ENCODE data around the gene CLEC3B.
"Not testable (repeated sequence)": the region's sequence is repeated elsewhere in the genome, so short reads cannot be mapped to it uniquely, and the experiment has no call there.

CLEC3B gene

DNA sequence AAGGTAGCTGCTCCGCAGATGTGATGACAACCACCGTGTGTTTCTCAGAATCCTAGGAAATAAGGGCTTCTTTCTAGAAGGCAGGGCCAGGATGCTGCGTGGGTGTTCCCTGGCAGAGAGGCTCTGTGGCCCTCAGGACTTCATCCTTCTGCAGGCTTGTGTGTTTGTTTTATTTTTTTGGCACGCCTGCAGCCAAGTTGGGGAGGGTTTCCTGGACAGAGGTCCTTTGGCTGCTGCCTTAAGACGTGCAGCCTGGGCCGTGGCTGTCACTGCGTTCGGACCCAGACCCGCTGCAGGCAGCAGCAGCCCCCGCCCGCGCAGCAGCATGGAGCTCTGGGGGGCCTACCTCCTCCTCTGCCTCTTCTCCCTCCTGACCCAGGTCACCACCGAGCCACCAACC is at the start of gene CLEC3B:
CLEC3B (plus strand) TSS at position 266 of the 400 bp plus-strand sequence; CDS start at position 326, 60 bp downstream.
- DNase-seq: no peak

DNA sequence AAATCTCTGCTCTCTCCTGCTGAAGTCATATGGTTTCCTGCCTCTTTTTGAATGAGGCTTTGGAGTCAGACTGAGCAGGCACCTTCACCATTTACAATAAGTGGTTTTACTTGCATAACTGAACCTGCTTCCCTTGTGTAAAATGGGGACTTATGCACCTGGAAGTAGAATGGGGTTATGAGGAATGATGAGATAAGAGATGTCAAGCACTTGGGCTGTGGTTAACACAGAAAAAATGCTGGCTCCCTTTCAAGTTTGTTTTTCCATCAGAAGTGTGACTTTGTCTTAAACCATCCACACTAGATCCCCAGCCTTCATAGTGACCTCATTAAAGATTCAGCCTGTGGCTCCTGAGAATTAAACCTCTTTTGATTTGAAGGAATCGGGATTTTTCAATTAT is 44.9 kb upstream of the CLEC3B start:
- no peak for DNase-seq

GRCh38 chr3:44981751-44982150 is 44.4 kb upstream of the CLEC3B start:
- no peak for DNase-seq

DNA sequence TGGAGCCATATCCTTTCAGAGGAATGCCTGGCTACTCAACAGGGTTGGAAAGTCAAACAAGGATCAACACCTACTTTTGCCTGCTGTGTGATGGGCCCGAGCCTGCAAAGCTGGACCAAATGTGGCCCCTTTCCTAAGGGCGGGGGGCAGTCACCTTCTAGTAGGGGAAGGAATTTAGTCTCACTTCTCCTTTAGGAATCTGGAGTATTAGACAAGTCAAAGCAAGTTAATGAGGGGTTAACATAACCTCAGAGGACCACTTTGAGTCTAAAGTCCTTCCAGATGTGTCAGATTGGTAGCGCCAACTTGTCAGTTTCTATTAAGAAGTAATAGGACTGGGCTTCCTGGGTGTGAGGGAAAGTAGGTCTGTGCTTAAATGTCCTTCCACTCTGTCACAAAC is 43.3 kb upstream of the CLEC3B start:
- DNase-seq: no peak

DNA sequence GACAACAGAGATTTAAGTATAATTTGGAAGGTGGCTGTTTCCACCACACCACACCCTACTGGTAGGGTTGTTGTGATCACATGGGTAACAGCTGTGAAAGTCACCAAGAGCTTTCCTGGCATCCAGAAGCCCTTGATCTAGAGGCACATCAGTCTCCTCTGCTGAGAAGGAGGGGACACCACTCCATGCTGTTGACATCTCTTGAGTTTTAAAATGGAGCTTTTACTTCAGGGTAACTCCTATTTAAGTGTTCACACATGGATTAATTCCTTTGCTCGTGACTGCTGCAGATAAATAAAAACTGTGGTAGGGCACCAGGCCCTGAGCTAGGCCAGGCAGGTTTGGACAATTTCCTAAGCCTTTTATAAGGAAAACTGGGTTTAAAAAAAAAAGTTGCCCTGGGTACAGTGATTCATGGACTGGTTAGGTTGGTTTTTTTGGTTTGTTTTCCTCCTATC is 42.6 kb upstream of the CLEC3B start:
- DNase-seq: no peak

DNA sequence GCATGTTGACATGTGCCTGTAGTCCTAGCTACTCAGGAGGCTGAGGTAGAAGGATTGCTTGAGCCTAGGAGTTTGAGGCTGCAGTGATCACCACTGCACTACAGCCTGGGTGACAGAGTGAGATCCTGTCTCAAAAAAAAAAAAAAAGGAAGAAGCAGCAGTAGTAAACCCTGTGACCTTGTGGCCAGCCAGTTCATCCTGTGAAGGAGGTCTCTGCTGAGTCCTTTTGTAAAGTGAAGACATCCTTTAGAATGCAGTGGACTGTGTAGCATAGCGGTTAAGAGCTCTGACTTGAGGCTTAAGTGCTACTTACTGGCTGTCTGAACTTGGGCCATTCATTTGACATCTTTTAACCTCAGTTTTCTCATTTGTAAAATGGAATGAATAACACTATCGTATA is 41.8 kb upstream of the CLEC3B start:
- DNase-seq: no peak

DNA sequence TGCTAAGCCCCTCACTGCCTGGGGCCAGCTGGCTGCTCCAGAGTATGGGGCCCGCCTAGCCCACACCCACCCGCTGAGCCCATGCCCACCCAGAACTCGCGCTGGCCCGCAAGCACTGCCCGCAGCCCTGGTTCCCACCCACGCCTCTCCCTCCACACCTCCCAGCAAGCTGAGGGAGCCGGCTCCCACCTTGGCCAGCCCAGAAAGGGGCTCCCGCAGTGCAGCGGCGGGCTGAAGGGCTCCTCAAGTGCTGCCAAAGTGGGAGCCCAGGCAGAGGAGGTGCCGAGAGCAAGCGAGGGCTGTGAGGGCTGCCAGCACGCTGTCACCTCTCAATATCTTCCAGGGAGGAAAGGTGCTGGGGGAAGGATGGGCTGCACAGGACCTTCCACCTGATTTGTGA is 39.8 kb upstream of the CLEC3B start:
- not testable (repeated sequence) for DNase-seq

DNA sequence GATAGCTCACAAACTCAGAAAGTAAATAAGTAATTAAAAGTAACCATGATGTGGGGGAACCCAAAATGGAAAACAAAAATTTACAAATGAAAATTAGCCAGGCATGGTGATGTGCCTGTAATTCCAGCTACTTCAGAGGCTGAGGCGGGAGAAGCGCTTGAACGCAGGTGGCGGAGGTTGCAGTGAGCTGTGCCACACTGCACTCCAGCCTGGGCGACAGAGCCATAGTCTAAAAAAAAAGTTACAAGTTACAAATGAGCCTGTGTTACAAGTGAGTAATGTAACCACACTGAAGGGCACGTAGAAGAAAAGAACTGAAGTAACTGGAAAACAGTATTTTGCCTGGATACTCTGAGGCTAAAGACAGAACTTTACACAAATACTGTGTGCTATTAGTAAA is 38.8 kb upstream of the CLEC3B start:
- DNase-seq: no peak

DNA sequence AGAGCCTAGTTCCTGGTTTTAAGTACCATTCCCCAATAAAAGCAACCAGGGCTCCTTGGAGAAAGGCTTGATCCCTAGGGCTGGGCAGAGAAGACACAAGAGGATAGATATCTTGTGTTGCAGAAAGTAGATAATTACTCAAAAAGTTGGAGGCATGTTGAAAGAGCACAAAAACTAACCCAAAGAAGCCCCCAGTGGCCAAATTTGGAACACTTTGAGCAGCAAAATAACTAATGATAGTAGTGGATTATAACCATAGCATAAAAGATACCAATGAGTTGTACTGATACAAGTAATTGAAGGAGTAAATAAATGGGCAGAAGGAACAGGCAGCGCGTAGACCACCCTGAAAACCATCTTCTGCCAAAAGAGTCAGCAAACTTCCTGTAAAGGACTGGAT is 38.0 kb upstream of the CLEC3B start:
- no peak for DNase-seq

DNA sequence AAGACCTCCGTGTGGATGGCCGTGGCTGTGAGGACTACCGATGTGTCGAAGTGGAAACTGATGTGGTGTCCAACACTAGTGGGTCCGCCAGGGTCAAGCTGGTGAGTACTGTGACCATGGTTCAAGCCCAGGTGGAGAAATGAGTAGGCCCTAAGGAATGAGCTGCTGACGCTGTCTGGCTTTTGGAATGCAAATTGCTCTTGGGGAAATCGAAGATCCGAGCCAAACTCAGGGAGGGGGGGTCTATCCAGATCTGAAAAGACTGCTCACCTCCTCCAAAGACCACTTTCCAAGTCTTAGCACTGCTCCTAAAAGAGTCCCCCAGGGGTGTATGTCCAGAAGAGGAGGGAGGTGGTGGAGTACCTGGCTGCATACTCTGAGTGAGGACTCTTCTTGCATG is 37.0 kb upstream of the CLEC3B start:
- DNase-seq: no peak

DNA sequence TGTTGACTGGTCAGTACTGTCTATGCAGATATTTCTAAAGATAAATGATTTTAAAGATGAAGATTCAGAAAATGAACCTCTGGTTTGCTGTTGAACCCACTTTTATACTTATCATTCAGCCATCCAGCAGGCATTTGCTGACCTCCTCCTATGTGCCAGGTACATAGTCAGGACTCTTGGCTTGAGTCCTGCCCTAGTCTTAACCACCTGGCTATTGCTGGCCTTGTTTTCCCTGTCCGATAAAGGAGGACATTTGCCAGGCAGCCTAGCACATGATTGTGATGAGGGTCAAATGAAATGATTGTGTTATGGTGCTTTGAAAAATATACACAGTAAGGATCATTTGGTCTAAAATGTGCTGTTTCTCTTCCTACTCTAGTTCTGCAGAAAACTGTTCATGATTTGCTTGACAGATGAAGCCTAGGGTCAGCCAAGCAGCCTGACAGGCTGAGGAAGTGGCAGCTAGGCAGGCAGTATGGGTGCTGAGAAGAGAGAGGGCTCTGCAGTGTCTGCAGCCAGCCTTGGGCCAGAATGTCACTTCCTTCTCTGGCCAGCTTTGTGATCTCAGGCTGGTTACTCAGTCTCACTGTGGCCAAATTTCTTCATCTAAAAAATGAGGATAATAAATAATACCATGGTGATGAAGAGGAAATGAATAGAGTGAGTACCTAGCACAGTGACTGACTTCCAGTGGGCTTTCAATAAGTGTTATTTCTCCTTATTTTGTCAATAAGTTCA is 36.3 kb upstream of the CLEC3B start:
- no peak for DNase-seq

DNA sequence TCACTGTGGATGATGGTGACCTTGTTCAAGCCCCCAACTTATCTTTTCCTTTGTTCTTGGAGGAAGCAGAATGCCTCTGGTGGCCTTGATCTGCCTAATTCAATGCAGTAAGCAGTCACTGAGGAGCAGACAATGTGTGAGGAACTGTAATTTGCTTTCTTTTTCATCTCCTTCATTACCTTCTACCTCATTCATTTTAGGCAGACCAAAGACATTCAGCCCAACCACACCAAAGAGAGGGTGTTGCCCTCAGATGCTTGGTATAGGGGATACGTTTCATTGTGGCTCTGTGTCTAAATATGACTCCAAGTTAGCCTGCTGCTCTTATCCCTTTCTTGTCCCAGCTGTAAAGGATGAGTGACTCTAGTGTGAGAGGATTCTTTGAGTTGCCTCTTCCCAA is 34.8 kb upstream of the CLEC3B start:
- DNase-seq: no peak

GRCh38 chr3:44992555-44993470 is 33.3 kb upstream of the CLEC3B start:
- peak; percentile 21 for DNase-seq

DNA sequence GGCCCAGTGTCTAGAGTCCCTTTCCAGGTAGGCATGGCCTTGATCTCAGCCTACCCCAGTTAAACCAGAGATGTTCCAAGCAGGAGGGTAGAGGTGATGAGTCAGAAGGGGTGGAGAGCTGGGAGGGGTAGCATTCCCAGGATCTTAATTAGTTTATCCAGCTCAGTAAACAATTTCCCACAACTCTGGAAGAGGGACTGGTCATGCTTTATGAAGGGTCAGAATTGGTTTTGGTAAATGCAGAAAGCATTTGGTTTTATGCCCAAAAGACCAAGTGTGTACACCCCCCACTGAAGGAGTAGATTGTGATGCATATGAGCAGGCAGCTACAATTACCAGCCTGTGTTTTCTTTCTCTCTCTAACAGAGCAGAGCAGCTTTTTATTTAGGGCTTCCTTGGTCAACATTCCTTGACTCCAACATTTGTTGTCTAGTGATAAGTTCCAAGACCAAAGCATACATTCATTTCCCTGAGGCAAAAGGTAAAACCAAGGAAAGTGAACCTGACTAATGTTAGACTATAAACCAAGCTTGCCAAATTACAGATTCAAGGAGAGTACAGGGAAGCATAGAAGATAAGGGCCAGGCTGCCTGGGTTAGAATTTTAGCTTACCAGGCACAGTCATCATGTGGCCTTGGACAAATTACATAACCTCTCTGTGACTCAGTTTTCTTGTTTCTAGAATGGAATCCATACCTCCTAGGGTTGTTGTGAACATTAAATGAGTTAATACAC is 32.5 kb upstream of the CLEC3B start:
- peak; percentile 82 for DNase-seq

GRCh38 chr3:44995142-44995770 is 30.8 kb upstream of the CLEC3B start:
- DNase-seq: peak; percentile 32

DNA sequence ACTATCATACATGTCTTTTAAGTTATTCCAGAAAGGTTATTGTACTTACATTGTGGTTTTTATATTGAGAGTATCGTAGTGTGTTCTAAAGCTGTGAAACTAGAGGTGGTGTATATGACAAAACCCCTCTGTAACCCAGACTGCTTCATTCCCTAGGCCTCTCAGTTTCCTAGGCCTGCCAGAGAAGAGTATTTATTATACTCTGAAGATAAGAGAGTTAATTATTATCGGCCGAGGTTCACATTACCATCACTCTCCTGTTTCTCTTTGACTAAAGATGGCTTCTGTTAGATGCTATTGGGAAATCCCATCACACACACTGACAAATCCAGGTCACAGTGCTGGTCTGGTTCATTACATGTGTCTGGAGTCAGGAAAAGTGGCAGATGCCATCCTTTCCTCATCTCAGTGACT is 29.5 kb upstream of the CLEC3B start:
- DNase-seq: no peak

DNA sequence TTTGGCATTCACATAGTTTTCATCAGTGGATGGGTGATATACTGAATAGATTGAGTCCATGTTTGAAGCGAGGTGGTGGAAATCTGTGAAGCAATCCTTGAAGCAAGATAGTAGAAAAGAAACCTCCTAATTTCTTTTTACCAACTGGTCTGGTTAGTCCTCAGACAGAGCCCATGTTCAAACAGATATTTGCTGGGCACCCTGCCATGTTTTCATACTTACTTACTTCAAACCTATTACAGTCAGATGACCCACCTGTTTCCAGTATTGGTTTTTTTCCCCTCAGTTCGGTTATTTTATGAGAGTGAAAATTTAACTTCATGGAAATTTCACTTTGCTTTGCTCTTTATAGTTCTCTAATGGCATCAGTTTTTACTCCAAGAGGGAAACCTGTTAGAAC is 26.3 kb upstream of the CLEC3B start:
- DNase-seq: no peak

GRCh38 chr3:45000823-45001222 is 25.3 kb upstream of the CLEC3B start:
- no peak for DNase-seq

- DNase-seq: no peak
These were observed 24.4 kb upstream of the CLEC3B start for GRCh38 chr3:45001738-45002137.

DNA sequence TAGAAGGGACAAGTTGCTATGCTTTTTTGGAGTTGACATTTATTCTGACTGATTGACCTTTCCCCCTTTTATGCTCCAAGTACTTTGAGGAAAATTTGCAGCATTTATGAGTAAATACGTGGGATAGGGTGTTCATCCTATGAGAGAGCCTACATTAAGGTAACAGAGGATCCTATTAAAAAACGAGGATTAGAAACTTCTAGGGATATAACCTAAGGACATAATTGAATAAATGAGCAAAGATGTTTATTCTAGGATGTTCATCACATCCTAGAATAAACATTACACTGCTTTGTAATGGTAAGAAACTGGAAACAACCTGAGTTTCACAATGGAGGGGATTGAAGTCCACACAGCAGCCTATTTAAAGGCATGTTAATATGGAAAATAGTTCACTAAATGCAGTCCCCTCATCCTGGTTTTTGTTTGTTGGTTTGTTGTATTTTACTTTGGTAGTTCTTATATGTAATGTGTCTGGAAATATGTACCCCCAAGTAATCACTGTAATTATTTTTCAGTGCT is 23.9 kb upstream of the CLEC3B start:
- no peak for DNase-seq

- no peak for DNase-seq
These were observed 23.4 kb upstream of the CLEC3B start for GRCh38 chr3:45002720-45003119.

GRCh38 chr3:45003406-45003805 is 22.7 kb upstream of the CLEC3B start:
- no peak for DNase-seq

GRCh38 chr3:45003859-45004258 is 22.2 kb upstream of the CLEC3B start:
- no peak for DNase-seq
